Measurements from ENCODE around the gene CLDN20. TPM values are rescaled to one million over a fixed set of nuclear protein-coding genes. Genes with fewer than 3 reads are reported as not detected.

CLDN20 gene
- total RNA-seq, 1 donor from 2014 or later = not detected

DNA sequence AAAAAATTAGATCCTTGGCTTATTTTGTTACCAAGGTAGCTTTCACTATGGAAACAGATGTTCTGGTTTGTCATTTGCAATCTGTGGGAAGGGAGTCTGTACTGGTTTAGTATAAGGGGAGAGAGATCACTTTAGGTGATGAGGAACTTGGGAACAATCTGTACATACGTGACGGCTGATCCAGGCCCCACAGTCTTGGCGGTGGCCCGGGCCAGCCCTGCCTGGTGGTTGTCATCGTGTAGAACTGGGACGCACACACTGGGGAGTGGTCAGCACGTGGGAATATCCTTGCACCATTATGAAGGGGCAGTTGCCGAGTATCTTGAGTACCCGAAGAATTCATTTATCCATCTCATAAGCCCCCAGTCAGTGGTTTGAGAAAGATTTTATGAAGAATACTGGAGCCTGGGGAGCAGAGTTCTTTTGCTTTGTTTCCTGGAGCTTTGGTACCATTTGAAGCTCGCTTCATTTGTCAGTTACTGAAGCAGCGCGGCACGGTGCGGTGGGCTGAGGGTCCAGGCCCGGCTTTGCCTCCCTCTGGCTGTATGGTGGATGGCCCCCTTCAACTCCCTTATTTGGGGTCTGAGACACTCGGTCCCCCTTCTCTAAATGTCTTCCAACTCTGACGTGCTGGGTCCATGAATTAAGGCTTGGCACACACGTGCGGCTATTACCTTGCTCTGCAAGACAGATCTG, 22.8 kb upstream of the CLDN20 start:
- no peak for ATAC-seq (ENCODE audit: poor library complexity)
- intact Hi-C loops (cut with DNase I) = loop anchor here (5.0 kb wide), 1 partner anchor 49 kb away; no protein-coding TSS in a partner anchor
- DNase-seq = no peak

DNA sequence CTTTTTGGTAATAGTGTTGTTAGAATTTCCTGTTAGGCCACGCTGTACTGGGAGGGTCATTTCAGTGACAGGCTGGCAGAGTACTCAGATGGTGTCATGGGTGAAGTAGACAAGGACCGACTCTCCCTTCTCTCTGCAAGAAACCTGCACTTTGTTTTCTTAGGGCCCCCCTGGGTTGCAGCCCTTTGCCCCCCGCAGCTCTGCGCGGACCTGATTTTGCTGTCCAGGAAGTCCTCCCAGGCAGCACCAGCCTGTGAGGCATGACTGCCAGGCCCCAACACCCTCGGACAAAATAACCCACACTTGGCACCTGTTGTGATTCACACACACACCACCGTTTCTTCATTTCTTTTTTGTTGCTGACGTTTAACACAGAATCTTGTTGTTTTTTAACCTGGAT, 21.8 kb upstream of the CLDN20 start:
- no peak for DNase-seq
- no peak for ATAC-seq (ENCODE audit: poor library complexity)
- intact Hi-C loops (cut with DNase I) = loop anchor here (5.0 kb wide), 1 partner anchor 50 kb away; no protein-coding TSS in a partner anchor

DNA sequence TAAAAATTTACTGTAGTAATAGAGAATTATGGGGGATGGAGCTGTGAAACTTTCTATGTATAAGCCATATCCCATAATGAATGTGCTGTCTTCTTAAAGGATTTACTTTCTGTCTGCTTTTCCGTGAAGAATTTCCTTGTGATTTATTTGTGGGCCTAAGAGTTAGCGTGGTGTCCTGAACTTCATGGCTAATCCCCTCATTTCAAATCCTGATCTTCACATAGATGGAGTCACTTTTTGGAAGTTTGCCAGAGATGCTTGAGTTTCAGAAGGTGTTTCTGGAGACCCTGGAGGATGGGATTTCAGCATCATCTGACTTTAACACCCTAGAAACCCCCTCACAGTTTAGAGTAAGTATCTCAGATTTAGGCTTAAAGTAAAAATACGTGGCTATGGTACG, 19.4 kb upstream of the CLDN20 start:
- intact Hi-C loops (cut with DNase I) = loop anchor here (5.0 kb wide), 1 partner anchor 52 kb away; no protein-coding TSS in a partner anchor
- DNase-seq (no peak), ATAC-seq (ENCODE audit: poor library complexity) (no peak)

DNA sequence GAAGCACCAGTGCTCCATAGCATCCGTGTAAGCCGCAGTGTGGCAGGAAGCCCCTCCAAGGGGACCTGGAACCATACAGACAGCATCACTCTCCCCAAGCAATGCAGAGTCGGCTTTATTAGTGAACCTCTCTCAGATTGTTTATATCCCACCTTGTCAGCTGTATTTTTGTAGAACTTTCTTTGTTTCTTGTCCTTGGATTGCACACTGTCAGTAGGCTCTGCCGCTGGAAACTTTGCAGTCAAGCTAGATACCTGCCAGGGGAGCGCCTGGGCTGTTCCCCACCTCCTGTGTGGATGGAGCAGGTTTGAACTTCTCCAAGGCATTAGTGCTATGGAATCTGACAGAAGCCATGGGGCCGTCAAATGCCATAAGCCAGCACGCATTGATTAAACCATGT, 18.6 kb upstream of the CLDN20 start:
- ATAC-seq (ENCODE audit: poor library complexity) (no peak), DNase-seq (no peak)
- intact Hi-C loops (cut with DNase I) = no loop called here

DNA sequence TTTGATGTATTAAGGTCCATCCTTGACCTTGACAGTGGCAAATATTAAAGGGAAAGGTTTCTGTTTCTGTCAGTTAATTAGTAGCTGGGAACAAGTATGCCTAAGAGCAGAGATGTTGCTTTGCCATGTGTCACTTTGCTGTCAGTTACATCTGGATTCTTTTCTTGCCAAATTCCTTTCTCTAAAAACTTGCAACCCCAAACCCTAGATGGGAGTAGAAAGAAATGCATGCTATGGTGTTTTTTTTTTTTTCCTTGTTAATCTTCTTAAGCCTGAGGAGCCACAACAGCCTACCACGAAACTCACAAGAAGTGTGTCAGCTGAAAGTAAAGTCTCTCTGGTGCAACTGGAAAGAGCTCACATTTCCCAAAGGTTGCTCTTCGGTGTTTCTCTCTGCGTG, 18.0 kb upstream of the CLDN20 start:
- DNase-seq = no peak
- intact Hi-C loops (cut with DNase I) = no loop called here
- ATAC-seq (ENCODE audit: poor library complexity) = no peak

DNA sequence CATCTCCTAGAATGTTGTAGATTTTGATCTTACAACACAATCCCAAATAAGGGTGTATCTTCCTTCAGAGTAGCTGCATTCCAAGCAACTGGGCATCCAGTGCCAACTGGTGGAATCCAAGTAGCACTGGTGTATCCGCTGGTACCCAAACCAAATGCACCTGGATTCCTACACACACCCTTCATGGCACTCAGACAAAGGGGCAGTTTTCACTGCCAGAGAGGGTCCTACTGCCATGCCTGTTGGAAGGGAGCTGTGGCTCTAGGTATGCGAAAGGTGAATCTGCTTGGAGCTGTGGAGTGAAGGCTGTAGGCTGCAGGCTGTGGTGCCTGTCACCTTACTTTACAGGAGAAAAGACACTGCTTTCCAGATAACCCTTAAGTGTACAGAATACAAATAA, 17.0 kb upstream of the CLDN20 start:
- DNase-seq (no peak), ATAC-seq (ENCODE audit: poor library complexity) (no peak)
- intact Hi-C loops (cut with DNase I) = no loop called here

DNA sequence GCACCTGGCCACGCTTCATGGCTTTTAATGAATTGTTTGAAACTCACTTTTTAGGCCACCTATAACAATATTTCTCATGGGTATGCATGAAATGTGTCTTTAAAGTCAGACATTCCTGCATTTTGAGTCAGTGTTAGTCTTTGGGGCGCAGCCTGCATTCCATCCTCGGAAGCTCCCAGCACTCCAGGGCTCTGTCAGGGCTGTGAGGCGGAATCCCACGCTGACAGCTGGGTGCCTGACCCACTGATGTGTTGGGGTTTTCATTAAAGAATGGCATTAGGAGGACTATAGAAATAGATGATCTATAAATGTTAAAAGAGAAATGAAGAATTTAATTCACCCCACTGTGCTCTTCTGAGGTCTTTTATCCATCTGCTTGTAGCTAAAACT, 16.2 kb upstream of the CLDN20 start:
- no peak for ATAC-seq (ENCODE audit: poor library complexity)
- DNase-seq = no peak
- intact Hi-C loops (cut with DNase I) = no loop called here

DNA sequence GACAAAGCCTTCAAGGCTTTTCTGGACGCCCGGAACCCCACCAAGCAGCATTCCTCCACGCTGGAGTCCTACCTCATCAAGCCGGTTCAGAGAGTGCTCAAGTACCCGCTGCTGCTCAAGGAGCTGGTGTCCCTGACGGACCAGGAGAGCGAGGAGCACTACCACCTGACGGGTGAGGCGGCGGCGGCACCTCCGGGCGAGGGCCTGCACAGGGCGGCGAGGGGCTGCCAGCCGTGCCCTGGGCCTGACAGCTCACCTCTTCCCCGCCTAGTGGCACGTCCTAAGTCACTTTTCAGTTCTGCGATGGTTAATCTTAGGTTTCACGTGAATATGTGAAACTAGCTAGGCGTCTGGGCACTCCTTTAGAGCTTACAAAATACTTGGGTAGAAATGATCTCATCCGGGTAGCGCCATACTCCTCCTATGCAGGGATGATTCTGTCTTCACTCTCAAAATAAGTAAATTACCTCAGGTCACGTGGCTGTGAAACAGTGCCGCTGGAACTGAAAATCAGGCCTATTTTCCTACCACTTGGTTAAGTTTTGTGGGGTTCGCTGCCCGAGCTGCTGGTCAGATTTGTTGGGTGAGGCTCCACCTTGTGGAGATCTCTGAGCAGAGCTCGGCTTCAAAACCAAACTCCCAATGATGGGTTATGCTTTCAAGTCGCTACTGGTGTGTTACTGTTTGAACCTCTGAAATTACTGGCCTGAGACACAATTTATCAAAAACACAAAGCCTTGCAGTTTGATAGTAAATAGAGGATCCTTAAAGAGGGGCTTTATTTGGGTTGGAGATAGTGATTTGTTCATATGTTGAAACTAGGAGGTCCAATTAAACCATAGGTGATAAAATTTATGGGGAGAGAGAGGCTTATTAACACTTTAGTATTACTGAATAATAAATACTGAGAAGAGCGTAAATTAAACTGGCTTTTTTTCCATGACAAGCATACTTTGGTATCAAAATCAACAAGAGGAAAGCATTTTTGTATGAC, 15.5 kb upstream of the CLDN20 start:
- DNase-seq = no peak
- intact Hi-C loops (cut with DNase I) = no loop called here
- peak; percentile 48 for ATAC-seq (ENCODE audit: poor library complexity)

DNA sequence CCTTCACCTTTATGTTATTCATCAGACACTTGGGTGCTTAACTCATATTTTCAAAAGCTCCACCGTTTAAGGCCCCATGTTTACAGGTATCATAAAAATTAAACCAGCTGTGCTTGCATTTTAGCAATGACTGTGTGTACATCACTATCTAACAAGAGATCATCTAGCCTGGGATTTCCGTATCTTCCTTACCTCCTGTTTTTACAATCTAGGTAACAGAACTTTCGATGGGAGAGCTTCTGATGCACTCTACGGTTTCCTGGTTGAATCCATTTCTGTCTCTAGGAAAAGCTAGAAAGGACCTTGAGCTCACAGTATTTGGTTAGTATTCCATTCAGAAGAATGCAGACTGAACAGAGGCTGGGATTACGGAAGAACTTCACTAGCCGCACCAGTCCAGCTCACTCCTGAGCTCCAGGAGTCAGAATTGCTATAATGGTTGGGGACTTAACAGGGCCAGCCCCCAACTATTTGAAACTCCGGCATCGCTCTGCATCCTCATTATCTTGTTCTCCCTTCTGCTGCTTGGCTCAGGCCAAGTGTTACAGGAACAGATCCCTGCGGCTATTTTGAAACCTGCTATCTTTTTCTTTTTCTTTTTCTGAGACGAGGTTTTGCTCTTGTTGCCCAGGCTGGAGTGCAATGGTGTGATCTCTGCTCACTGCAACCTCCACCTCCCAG, 13.0 kb upstream of the CLDN20 start:
- intact Hi-C loops (cut with DNase I) = no loop called here
- DNase-seq (no peak), ATAC-seq (ENCODE audit: poor library complexity) (peak; percentile 47)

DNA sequence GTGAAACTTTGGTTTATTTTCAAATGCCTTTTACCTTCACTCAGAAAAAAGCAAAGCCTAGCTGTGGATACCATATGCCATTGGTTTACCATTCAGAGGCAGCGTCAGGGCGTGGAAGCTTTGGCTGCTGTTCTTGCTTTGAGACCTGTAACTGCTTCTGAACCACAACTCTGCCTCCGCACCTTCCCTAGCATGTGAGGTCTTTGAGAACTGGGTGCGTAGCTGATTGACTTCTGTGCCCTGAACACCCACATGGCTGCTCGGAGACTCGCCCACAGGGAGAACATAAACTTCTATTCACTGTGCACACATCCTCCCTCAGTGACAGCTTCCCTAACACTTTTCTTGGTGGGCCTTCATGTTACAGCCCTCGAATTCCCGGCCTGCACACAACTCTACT, 11.2 kb upstream of the CLDN20 start:
- DNase-seq = no peak
- ATAC-seq (ENCODE audit: poor library complexity) = no peak
- intact Hi-C loops (cut with DNase I) = no loop called here

DNA sequence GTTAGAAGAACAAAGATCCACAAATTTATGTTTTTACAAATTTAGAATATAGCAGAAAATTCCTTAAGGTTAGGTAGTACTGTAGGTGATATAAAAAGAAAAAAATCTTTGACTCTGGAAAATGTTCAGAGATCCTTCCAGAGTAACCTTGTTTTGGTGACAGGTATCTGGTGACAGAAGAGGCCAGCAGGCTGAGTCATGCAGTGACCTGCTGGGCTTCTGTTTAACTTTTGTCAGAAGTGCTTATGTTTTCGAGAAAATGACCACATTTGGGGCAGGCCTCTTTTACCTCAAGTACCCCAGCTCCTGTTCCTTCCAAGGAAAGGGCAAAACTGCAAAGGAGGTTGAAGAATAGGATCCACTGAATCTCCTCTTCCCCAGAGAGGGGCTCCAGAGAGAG, 10.5 kb upstream of the CLDN20 start:
- ATAC-seq (ENCODE audit: poor library complexity) (peak; percentile 70), DNase-seq (no peak)
- intact Hi-C loops (cut with DNase I) = no loop called here

DNA sequence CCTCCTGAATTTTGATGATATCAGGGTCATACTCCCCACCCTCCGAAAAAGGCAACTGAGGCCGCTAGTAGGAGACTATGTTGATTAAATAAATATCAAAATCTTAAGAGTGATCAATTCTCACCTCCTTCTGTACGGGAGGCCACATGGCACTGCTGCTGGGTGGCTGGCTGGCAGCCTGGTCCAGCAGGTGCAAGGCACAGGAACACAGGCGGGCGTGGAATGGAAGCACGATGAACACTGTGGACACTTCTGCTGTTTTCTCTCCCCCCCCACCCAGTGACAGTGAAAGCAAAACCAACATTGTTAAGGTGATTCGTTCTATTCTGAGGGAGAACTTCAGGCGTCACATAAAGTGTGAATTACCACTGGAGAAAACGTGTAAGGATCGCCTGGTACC, 9.7 kb upstream of the CLDN20 start:
- DNase-seq = no peak
- intact Hi-C loops (cut with DNase I) = no loop called here
- ATAC-seq (ENCODE audit: poor library complexity) = no peak

DNA sequence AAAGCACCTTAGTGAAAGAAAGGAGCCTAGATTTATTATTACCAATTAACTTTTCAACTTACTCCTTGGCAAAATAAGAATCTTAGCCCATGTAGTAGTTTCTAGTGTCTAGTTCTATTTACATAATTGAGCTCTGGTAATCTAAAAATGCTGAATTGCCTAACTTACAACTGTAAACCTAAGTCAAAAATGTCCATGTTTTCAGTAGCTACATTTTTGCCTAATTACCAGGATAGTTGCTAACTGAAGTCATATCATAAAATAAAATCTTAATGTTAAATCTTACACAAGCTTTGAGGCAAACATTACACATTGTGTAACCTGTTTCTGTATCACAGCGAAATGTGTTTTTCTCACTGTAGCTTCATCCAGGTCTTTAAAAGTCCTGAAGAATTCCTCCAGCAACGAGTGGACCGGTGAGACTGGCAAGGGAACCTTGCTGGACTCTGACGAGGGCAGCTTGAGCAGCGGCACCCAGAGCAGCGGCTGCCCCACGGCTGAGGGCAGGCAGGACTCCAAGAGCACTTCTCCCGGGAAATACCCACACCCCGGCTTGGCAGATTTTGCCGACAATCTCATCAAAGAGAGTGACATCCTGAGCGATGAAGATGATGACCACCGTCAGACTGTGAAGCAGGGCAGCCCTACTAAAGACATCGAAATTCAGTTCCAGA, 7.6 kb upstream of the CLDN20 start:
- ATAC-seq (ENCODE audit: poor library complexity) = peak; percentile 51
- DNase-seq = no peak
- intact Hi-C loops (cut with DNase I) = no loop called here

DNA sequence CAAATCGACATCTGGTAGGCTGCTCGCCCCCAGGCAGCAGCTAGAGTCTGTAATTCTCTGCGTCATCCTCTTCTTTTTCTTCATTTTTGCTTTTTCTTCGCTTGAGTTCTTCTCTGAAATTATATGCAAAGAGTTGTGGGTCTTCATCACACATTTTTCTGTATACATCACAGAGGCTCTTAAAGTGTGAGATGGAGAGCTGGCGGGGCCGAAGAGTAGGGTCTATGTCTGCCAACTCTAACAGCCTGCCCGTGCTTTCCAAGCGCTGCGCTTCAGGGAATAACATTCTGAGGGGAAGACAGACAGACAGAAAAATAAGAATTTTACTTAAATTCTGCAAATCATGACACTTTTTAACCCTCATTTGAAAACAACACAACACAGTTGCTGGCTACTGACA, 6.0 kb upstream of the CLDN20 start:
- ATAC-seq (ENCODE audit: poor library complexity) (no peak), DNase-seq (no peak)
- intact Hi-C loops (cut with DNase I) = no loop called here

DNA sequence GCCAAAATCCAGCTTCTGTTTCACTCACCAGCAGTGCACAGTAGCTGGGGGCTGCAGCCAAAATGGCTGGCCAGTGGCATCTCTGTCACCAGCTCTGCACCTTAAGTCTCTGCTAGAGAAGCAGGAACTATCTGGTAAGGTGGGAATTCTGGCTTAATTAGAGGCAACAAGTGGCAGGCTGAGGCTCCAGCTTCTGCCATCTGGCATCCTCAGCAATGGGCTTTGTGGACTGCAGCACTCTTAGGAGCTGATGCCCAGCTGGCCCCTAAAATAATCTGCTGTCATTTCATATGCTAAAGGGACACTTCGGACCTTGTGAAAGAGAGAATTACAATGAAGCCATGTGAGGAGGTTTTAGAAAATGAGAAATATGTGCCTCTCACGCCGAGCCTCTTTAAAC, 4.6 kb upstream of the CLDN20 start:
- DNase-seq (no peak), ATAC-seq (ENCODE audit: poor library complexity) (no peak)
- intact Hi-C loops (cut with DNase I) = no loop called here

DNA sequence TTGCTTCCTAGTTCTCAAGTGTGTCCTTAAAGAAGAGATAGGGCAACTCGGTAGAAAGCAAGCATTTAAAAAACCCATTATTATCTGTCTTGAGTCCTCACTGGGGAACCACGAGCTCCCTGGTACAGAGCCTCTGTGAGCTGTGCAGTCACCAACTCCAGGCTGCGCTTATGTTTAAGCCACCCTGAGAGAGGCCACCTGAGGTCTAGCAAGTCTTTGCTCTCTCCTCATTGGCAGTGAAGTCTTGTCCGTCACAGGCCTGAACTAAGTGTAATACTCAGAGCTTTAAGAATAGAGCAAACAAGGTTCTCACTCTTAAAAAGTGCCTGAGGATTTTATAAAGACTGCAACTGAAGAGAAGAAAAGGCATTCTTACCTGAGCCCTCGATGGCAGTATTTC, 3.9 kb upstream of the CLDN20 start:
- ATAC-seq (ENCODE audit: poor library complexity) = no peak
- DNase-seq = no peak
- intact Hi-C loops (cut with DNase I) = no loop called here

DNA sequence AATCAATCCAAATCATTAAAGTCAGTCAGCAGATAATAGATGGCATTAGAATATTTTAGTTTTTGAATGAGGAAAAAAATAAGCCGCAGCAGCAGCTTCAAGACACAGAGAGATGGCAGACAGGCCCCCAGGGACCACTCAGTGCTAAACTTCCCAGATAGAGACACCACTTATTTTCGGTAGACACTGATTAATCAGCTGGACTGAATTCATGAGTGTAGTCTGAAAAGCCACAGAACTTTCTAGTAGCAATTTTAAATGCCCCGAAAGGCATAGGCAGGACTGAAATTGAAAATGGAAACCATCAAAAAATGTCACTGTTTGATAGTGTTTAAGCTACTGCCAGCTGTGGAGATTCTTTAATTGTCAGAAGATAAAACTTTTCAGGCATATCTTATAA, 3.1 kb upstream of the CLDN20 start:
- no peak for ATAC-seq (ENCODE audit: poor library complexity)
- DNase-seq = no peak
- intact Hi-C loops (cut with DNase I) = no loop called here

DNA sequence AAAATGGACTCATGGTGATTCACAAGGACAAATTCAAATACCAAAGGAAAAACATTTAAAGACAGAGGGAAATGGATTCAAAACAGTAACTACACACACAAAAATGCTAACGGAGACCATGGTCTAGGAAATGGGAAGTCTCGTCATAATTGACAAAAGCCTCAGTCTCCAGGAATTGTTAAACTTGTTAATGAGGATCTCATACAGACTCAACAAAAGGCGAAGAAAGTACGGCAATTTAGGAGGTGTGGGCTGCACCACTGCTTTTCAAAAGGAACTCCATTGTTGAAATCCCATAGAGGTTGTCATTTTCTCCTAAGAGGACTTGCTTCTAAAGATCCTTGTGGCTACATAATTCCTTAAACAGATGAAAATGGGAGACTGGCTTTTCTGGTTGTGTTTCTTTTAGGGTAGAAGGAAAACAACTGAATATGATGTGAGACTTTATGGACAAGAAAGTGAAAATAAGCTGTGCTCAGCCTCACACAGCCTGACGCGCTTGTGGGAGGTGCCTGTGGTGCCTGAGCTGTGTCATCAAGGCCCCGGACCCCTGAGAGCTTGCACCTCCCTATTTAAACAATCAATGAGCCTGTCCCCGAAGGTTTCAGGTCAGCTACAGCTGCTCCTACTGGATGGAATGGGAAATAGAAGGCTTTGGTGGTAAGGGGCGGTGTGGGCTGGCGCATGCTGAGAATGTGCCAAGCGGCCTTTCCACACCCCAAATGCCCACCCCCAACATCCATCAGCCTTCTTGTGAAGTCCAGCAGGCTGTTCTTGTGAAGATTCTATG, 2.5 kb upstream of the CLDN20 start:
- no peak for ATAC-seq (ENCODE audit: poor library complexity)
- intact Hi-C loops (cut with DNase I) = no loop called here
- no peak for DNase-seq
